H9 (cell line): ENCODE measurements around the gene SLC38A5. TPM values are rescaled to one million over a fixed set of nuclear protein-coding genes. Genes with fewer than 3 reads are reported as not detected.
"Not testable (repeated sequence)": the region's sequence is repeated elsewhere in the genome, so short reads cannot be mapped to it uniquely, and the experiment has no call there.

Experiments used
- DNase-seq: peaks from one replicate; pipeline ENCODE4 v3.0.0-alpha.2; 2017
- H2AFZ ChIP-seq: one replicate; pipeline ENCODE4 v1.6.1; 2013; ENCODE audit warnings: mild to moderate bottlenecking, low read length, control low read depth, moderate library complexity
- H2AK5ac ChIP-seq: 2 replicates; pipeline ENCODE4 v1.6.1; 2013; ENCODE audit warnings: low read length, control low read depth, mixed read lengths; ENCODE audit not compliant: insufficient read length
- H2BK120ac ChIP-seq: one replicate; pipeline ENCODE4 v1.6.1; 2013; ENCODE audit warnings: low read depth, mild to moderate bottlenecking, low read length, control low read depth, inconsistent platforms; ENCODE audit not compliant: poor library complexity, severe bottlenecking
- H2BK12ac ChIP-seq: 2 replicates; pipeline ENCODE4 v1.6.1; 2013; ENCODE audit warnings: low read length, control low read depth, mixed read lengths, low read depth; ENCODE audit not compliant: insufficient read length
- H2BK15ac ChIP-seq: 2 replicates; pipeline ENCODE4 v1.6.1; 2013; ENCODE audit warnings: low read depth, low read length, control low read depth
- H2BK20ac ChIP-seq: one replicate; pipeline ENCODE4 v1.6.1; 2013; ENCODE audit warnings: low read depth, mild to moderate bottlenecking, low read length, control low read depth, inconsistent platforms; ENCODE audit not compliant: poor library complexity, severe bottlenecking
- H2BK5ac ChIP-seq: 2 replicates; pipeline ENCODE4 v1.6.1; 2013; ENCODE audit warnings: low read length, control low read depth, mixed read lengths; ENCODE audit not compliant: insufficient read length
- H3K14ac ChIP-seq: 2 replicates; pipeline ENCODE4 v1.6.1; 2013; ENCODE audit warnings: low read length, control low read depth; ENCODE audit not compliant: insufficient read depth
- H3K18ac ChIP-seq: 2 replicates; pipeline ENCODE4 v1.6.1; 2013; ENCODE audit warnings: low read depth, mild to moderate bottlenecking, mixed read lengths, low read length, control low read depth; ENCODE audit not compliant: insufficient read length
- H3K23ac ChIP-seq: 2 replicates; pipeline ENCODE4 v1.6.1; 2013; ENCODE audit warnings: low read length, control low read depth, mixed read lengths, low read depth; ENCODE audit not compliant: insufficient read length
- H3K23me2 ChIP-seq: 2 replicates; pipeline ENCODE4 v1.6.1; 2013; ENCODE audit warnings: low read depth, mild to moderate bottlenecking, mixed read lengths, low read length, control low read depth; ENCODE audit not compliant: insufficient read length, poor library complexity, severe bottlenecking
- H3K27ac ChIP-seq: 2 replicates; pipeline ENCODE4 v1.5.1; 2013; ENCODE audit warnings: low read length, control low read depth, mixed read lengths, low read depth; ENCODE audit not compliant: insufficient read length
- H3K27me3 ChIP-seq: 2 replicates; pipeline ENCODE4 v1.6.1; 2013; ENCODE audit warnings: low read length, control low read depth, inconsistent platforms; ENCODE audit not compliant: insufficient read depth
- H3K4ac ChIP-seq: 2 replicates; pipeline ENCODE4 v1.6.1; 2013; ENCODE audit warnings: low read depth, mild to moderate bottlenecking, control low read depth, inconsistent platforms, low read length, moderate library complexity
- H3K4me1 ChIP-seq: 2 replicates; pipeline ENCODE4 v1.6.1; 2013; ENCODE audit warnings: low read length, control low read depth, inconsistent platforms; ENCODE audit not compliant: insufficient read depth
- H3K4me2 ChIP-seq: 2 replicates; pipeline ENCODE4 v1.6.1; 2013; ENCODE audit warnings: low read length, control low read depth, mixed read lengths; ENCODE audit not compliant: insufficient read length, insufficient read depth
- H3K56ac ChIP-seq: 2 replicates; pipeline ENCODE4 v1.6.1; 2013; ENCODE audit warnings: low read depth, mild to moderate bottlenecking, mixed read lengths, low read length, control low read depth; ENCODE audit not compliant: insufficient read length
- H3K79me1 ChIP-seq: 2 replicates; pipeline ENCODE4 v1.6.1; 2013; ENCODE audit warnings: low read depth, mild to moderate bottlenecking, moderate library complexity, low read length, control low read depth, inconsistent platforms; ENCODE audit not compliant: insufficient read depth, poor library complexity, severe bottlenecking
- H3K79me2 ChIP-seq: 2 replicates; pipeline ENCODE4 v1.6.1; 2013; ENCODE audit warnings: low read length, control low read depth, inconsistent platforms; ENCODE audit not compliant: insufficient read depth
- H3K9ac ChIP-seq: 2 replicates; pipeline ENCODE4 v1.6.1; 2013; ENCODE audit warnings: low read length, control low read depth, mixed read lengths; ENCODE audit not compliant: insufficient read length; ENCODE audit errors: extremely low read depth
- H3K9me3 ChIP-seq: one replicate; pipeline ENCODE4 v1.6.1; 2013; ENCODE audit warnings: low read depth, low read length, inconsistent platforms; ENCODE audit not compliant: control insufficient read depth
- H3T11ph ChIP-seq: one replicate; pipeline ENCODE4 v1.6.1; 2013; ENCODE audit warnings: mild to moderate bottlenecking, low read length, control low read depth, inconsistent platforms
- H4K20me1 ChIP-seq: one replicate; pipeline ENCODE4 v1.6.1; 2013; ENCODE audit not compliant: control insufficient read depth, insufficient read length, insufficient read depth
- H4K5ac ChIP-seq: 2 replicates; pipeline ENCODE4 v1.6.1; 2013; ENCODE audit warnings: low read depth, mild to moderate bottlenecking, mixed read lengths, low read length, control low read depth; ENCODE audit not compliant: insufficient read length
- H4K8ac ChIP-seq: replicated peaks from 2 replicates; pipeline ENCODE4 v1.6.1; 2013; ENCODE audit warnings: low read length, control low read depth, mixed read lengths, low read depth; ENCODE audit not compliant: insufficient read length
- H4K91ac ChIP-seq: 2 replicates; pipeline ENCODE4 v1.6.1; 2013; ENCODE audit warnings: low read depth, mild to moderate bottlenecking, moderate library complexity, mixed read lengths, low read length, control low read depth; ENCODE audit not compliant: insufficient read length
- H3K27ac Mint-ChIP-seq, 3 experiments: 2 replicates in 2 of 3; 3 replicates in 1 of 3; pipeline ENCODE4 v1.8.0; 2020 to 2021; ENCODE audit warnings: mixed read lengths in 3 of 3, mild to moderate bottlenecking in 1 of 3, moderate library complexity in 1 of 3
- H3K27me3 Mint-ChIP-seq: 2 replicates; pipeline ENCODE4 v1.8.0; 2021; ENCODE audit warnings: low read depth, mild to moderate bottlenecking, moderate library complexity, mixed read lengths
- H3K36me3 Mint-ChIP-seq, 3 experiments: 2 replicates in 2 of 3; 3 replicates in 1 of 3; pipeline ENCODE4 v1.8.0; 2020 to 2021; ENCODE audit warnings: low read depth in 3 of 3, mixed read lengths in 3 of 3; ENCODE audit not compliant: insufficient read depth in 1 of 3
- H3K4me1 Mint-ChIP-seq, 2 experiments: 2 replicates each; pipeline ENCODE4 v1.8.0; 2020; ENCODE audit warnings: mixed read lengths in 2 of 2
- H3K4me3 Mint-ChIP-seq, 2 experiments: 2 replicates in 1 of 2; 3 replicates in 1 of 2; pipeline ENCODE4 v1.8.0; 2020 to 2021; ENCODE audit warnings: mild to moderate bottlenecking in 2 of 2, mixed read lengths in 2 of 2, moderate library complexity in 1 of 2
- H3K9me3 Mint-ChIP-seq, 2 experiments: 2 replicates in 1 of 2; 3 replicates in 1 of 2; pipeline ENCODE4 v1.8.0; 2020; ENCODE audit warnings: mild to moderate bottlenecking in 2 of 2, mixed read lengths in 2 of 2, moderate library complexity in 1 of 2
- WGBS: extraction: QIAGEN DNeasy Blood & Tissue Kit; methylation state at CpG from one replicate; pipeline ENCODE4 v1.1.7; 2013; ENCODE audit warnings: missing lambda C conversion rate, low lambda C conversion rate, mixed read lengths; ENCODE audit not compliant: insufficient read length; ENCODE audit errors: extremely low coverage; 5-methylcytosine and 5-hydroxymethylcytosine counted together
- total RNA-seq: library from RNA; stranded (reverse); gene quantifications from 2 replicates; pipeline ENCODE4 v1.2.1, GENCODE V29; 2021

Gene SLC38A5
- total RNA-seq, 1 experiment from 2014 or later: 28.3 TPM

DNA sequence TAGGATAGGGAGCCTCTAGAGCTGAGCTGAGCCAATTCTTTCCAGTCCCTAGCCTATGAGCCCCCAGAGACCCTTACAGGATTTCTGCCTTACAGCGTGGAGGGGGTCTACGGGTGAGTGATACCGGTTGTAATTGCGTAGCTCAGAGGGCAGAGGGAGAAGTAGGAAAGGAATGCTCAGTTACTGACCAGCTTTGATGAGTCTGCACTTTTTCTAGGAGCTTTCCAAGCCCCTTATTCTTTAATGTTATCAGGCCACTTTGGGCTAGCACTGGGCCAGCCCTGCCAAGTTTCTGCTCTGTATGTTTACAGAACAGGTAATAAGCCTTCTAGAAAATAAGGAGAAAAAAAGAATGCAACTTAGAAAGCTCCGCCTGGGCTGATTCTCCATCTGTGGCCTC lies 40.5 kb downstream of the SLC38A5 start:
- H3K27ac Mint-ChIP-seq, H3K4me3 Mint-ChIP-seq, H2BK5ac ChIP-seq: not testable (repeated sequence)

DNA sequence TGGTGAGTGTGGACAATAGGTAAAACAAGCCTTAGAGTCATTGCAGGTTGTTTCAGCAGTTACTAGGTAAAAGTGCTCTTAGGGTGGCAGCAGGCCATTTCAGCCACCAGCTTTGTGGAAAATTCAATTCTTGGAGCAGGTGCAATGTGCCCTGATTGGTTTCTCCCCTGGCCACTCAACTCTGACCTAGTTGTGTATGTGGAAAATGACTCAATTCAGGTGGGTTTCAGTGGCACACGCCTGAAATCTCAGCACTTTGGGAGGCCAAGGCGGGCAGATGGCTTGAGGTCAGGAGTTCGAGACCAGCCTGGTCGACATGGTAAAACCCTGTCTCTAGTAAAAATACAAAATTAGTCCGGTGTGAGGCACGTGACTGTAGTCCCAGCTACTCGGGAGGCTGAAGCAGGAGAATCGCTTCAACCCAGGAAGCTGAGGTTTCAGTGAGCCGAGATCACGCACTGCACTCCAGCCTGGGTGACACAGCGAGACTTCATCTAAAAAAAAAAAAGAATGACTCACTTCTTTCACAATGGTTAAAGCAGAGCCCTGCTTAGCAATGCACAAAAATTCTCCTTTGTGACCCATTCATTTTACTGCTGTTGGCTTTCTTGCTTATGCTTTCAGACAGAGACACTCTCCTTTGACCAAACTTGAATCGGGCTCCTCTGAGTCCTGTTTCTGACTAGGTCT lies 42.9 kb downstream of the SLC38A5 start:
- not testable (repeated sequence) for H2AFZ ChIP-seq, H3K4me3 Mint-ChIP-seq, H3K36me3 Mint-ChIP-seq, H3K14ac ChIP-seq, H4K20me1 ChIP-seq, H3K9ac ChIP-seq, H3K4ac ChIP-seq, H3K79me2 ChIP-seq, H2BK15ac ChIP-seq, H4K8ac ChIP-seq, H3K9me3 ChIP-seq, H3K79me1 ChIP-seq, H3K23me2 ChIP-seq, H3K4me1 ChIP-seq, H3K27ac Mint-ChIP-seq, H2AK5ac ChIP-seq, DNase-seq, H3K56ac ChIP-seq, H3K18ac ChIP-seq, H2BK12ac ChIP-seq, H4K91ac ChIP-seq, H3T11ph ChIP-seq, H3K27me3 ChIP-seq, H2BK20ac ChIP-seq, H3K4me1 Mint-ChIP-seq, H3K4me2 ChIP-seq, H3K27me3 Mint-ChIP-seq, H2BK120ac ChIP-seq, H3K27ac ChIP-seq, H4K5ac ChIP-seq, H2BK5ac ChIP-seq, H3K23ac ChIP-seq
- peaks cover 28 to 29% of the 10 kb centered on the region in 2 experiments for H3K9me3 Mint-ChIP-seq
- no CpG with 5 or more reads among the region's 12 CpGs for WGBS

More for the DNA sequence above, 40.5 kb downstream of the SLC38A5 start:
- H3K9me3 Mint-ChIP-seq: peaks cover 45 to 52% of the 10 kb centered on the region in 2 experiments
- not testable (repeated sequence) for H3K27me3 ChIP-seq, H3K27me3 Mint-ChIP-seq, H4K20me1 ChIP-seq, H3K9me3 ChIP-seq, H3K4me1 Mint-ChIP-seq, H2BK15ac ChIP-seq, H2AK5ac ChIP-seq, H3K23me2 ChIP-seq, H3K9ac ChIP-seq, H3K14ac ChIP-seq, H3T11ph ChIP-seq, H3K4me1 ChIP-seq, H2BK120ac ChIP-seq, H2AFZ ChIP-seq, H4K5ac ChIP-seq, H3K23ac ChIP-seq, DNase-seq, H3K36me3 Mint-ChIP-seq, H4K8ac ChIP-seq, H3K27ac ChIP-seq, H3K79me2 ChIP-seq, H3K56ac ChIP-seq, H3K4ac ChIP-seq, H2BK12ac ChIP-seq, H2BK20ac ChIP-seq, H3K4me2 ChIP-seq, H3K79me1 ChIP-seq, H3K18ac ChIP-seq, H4K91ac ChIP-seq
- no CpG with 5 or more reads among the region's 5 CpGs for WGBS
